IMR-90 (cell line): ENCODE measurements around the gene PSORS1C2. TPM values are rescaled to one million over a fixed set of nuclear protein-coding genes. Genes with fewer than 3 reads are reported as not detected.

Experiments
- ATAC-seq: fragments of 200-7000 bp; cut with Tn5 transposase; 2 replicates; pipeline ENCODE4 v1.9.1; 2020; ENCODE audit warnings: low read depth, mild to moderate bottlenecking, moderate library complexity
- BruUV-seq: library from RNA; stranded (reverse); fragments of 400-500 nt; replicated peaks from 2 replicates; lab custom pipeline; 2021; lab: Mats Ljungman, UMichigan
- CTCF ChIA-PET: fragments of 300-600 bp; formaldehyde crosslinking; extraction: SDS; loops from one replicate; lab custom pipeline; 2021; ENCODE audit warnings: antibody characterized with exemption; lab: Yijun Ruan, JAX
- POLR2A ChIA-PET: fragments of 300-600 bp; sonication (Branson Sonifier 250); formaldehyde crosslinking; loops from one replicate; lab custom pipeline; 2022; ENCODE audit warnings: antibody characterized with exemption; ENCODE audit not compliant: unreplicated experiment; lab: Charles Lee
- DNase-seq: peaks from one replicate; pipeline ENCODE4 v3.0.0; 2013
- H2AFZ ChIP-seq: replicated peaks from 2 replicates; pipeline ENCODE3; 2013; ENCODE audit warnings: low read length, mild to moderate bottlenecking; ENCODE audit not compliant: poor library complexity
- H2AK5ac ChIP-seq: 2 replicates; pipeline ENCODE4 v1.6.1; 2013; ENCODE audit warnings: low read depth, low read length, inconsistent platforms
- H2AK9ac ChIP-seq: replicated peaks from 2 replicates; pipeline ENCODE3; 2013; ENCODE audit warnings: mild to moderate bottlenecking, low read depth, low read length, moderate library complexity; ENCODE audit not compliant: poor library complexity
- H2BK120ac ChIP-seq: 2 replicates; pipeline ENCODE4 v1.6.1; 2013; ENCODE audit warnings: low read depth, low read length, inconsistent platforms
- H2BK15ac ChIP-seq: 3 replicates; pipeline ENCODE4 v1.6.1; 2013; ENCODE audit warnings: low read depth, low read length, inconsistent platforms
- H2BK20ac ChIP-seq: 2 replicates; pipeline ENCODE4 v1.6.1; 2013; ENCODE audit warnings: low read depth, mild to moderate bottlenecking, inconsistent platforms, low read length, moderate library complexity
- H2BK5ac ChIP-seq: 2 replicates; pipeline ENCODE4 v1.6.1; 2013; ENCODE audit warnings: mild to moderate bottlenecking, low read depth, low read length, inconsistent platforms; ENCODE audit not compliant: poor library complexity, severe bottlenecking
- H3K14ac ChIP-seq: replicated peaks from 2 replicates; pipeline ENCODE4 v1.6.1; 2013; ENCODE audit warnings: low read depth, low read length, inconsistent platforms
- H3K18ac ChIP-seq: 2 replicates; pipeline ENCODE4 v1.6.1; 2013; ENCODE audit warnings: low read depth, low read length, control low read depth
- H3K23ac ChIP-seq: 2 replicates; pipeline ENCODE4 v1.6.1; 2013; ENCODE audit warnings: low read depth, low read length, inconsistent platforms
- H3K27ac ChIP-seq: 2 replicates; pipeline ENCODE4 v1.5.1; 2013; ENCODE audit warnings: mild to moderate bottlenecking, control low read depth, low read length; ENCODE audit not compliant: insufficient read depth
- H3K27me3 ChIP-seq: 2 replicates; pipeline ENCODE4 v1.6.1; 2013; ENCODE audit warnings: low read length; ENCODE audit not compliant: control insufficient read depth, insufficient read depth
- H3K36me3 ChIP-seq: 2 replicates; pipeline ENCODE4 v1.6.1; 2013; ENCODE audit warnings: low read length, mixed read lengths; ENCODE audit not compliant: control insufficient read depth, insufficient read depth
- H3K4ac ChIP-seq: 2 replicates; pipeline ENCODE4 v1.6.1; 2013; ENCODE audit warnings: low read depth, low read length, inconsistent platforms
- H3K4me1 ChIP-seq: 2 replicates; pipeline ENCODE4 v1.6.1; 2013; ENCODE audit warnings: low read length, mixed read lengths; ENCODE audit not compliant: control insufficient read depth, insufficient read depth
- H3K4me2 ChIP-seq: 2 replicates; pipeline ENCODE4 v1.6.1; 2013; ENCODE audit warnings: low read depth, mild to moderate bottlenecking, control low read depth, low read length, moderate library complexity
- H3K4me3 ChIP-seq: 2 replicates; pipeline ENCODE4 v1.5.1; 2013; ENCODE audit warnings: low read depth, mild to moderate bottlenecking, control low read depth, low read length, moderate library complexity; ENCODE audit not compliant: insufficient read depth
- H3K56ac ChIP-seq: 2 replicates; pipeline ENCODE4 v1.6.1; 2013; ENCODE audit warnings: low read length, inconsistent platforms; ENCODE audit not compliant: insufficient read depth; ENCODE audit errors: extremely low read depth
- H3K79me1 ChIP-seq, 2 experiments: 2 replicates each; pipeline ENCODE4 v1.6.1; 2013; ENCODE audit warnings: low read length in 2 of 2, inconsistent platforms in 1 of 2, low read depth in 1 of 2
- H3K9ac ChIP-seq: 2 replicates; pipeline ENCODE4 v1.6.1; 2013; ENCODE audit warnings: low read depth, low read length, control low read depth
- H3K9me1 ChIP-seq: 2 replicates; pipeline ENCODE4 v1.6.1; 2013; ENCODE audit warnings: low read length, inconsistent platforms; ENCODE audit not compliant: insufficient read depth
- H3K9me3 ChIP-seq: 2 replicates; pipeline ENCODE4 v1.6.1; 2013; ENCODE audit warnings: low read length; ENCODE audit not compliant: control insufficient read depth, insufficient read depth
- H4K20me1 ChIP-seq: 2 replicates; pipeline ENCODE4 v1.6.1; 2013; ENCODE audit warnings: low read length, inconsistent platforms; ENCODE audit not compliant: insufficient read depth
- H4K5ac ChIP-seq: 2 replicates; pipeline ENCODE4 v1.6.1; 2013; ENCODE audit warnings: mild to moderate bottlenecking, low read depth, low read length, control low read depth
- H4K8ac ChIP-seq, 2 experiments: 2 replicates each; pipeline ENCODE4 v1.6.1; 2013; ENCODE audit warnings: low read depth in 2 of 2, low read length in 2 of 2, control low read depth in 1 of 2, inconsistent platforms in 1 of 2
- H4K91ac ChIP-seq: 2 replicates; pipeline ENCODE4 v1.6.1; 2013; ENCODE audit warnings: low read depth, low read length, inconsistent platforms; ENCODE audit not compliant: insufficient read depth
- ELK1 ChIP-seq: fragments of 150-350 bp; IDR thresholded peaks from 2 replicates; pipeline ENCODE4 v1.6.1; 2016; ENCODE audit warnings: low read depth, mild to moderate bottlenecking, low read length, moderate library complexity, borderline replicate concordance
- MXI1 ChIP-seq: IDR thresholded peaks from 2 replicates; pipeline ENCODE4 v1.6.1; 2012; ENCODE audit warnings: low read depth, mild to moderate bottlenecking, low read length, moderate library complexity, borderline replicate concordance
- POLR2A ChIP-seq: IDR thresholded peaks from 2 replicates; pipeline ENCODE4 v1.6.1; 2012; ENCODE audit warnings: mild to moderate bottlenecking, low read depth, low read length
- RCOR1 ChIP-seq: IDR thresholded peaks from 2 replicates; pipeline ENCODE4 v1.6.1; 2012; ENCODE audit warnings: mild to moderate bottlenecking, low read length, improper control_type of control experiment; ENCODE audit not compliant: insufficient replicate concordance
- WGBS, 2 experiments: methylation state at CpG; one replicate each; pipeline versions ENCODE4 v1.1.5 to v1.1.7; 2013; ENCODE audit warnings: missing lambda C conversion rate in 2 of 2; ENCODE audit not compliant: insufficient read length in 1 of 2; ENCODE audit errors: extremely low coverage in 2 of 2; 5-methylcytosine and 5-hydroxymethylcytosine counted together
- dilution Hi-C: fragments of 300-500 bp; cut with HindIII; formaldehyde crosslinking; loops from one replicate; pipeline ENCODE4 v1.14.3; 2018; ENCODE audit warnings: low sequenced_read_pairs; ENCODE audit not compliant: unreplicated experiment
- in situ Hi-C: fragments of 300-500 bp; cut with MboI; formaldehyde crosslinking; loops from 3 replicates; pipeline ENCODE4 v1.14.3; 2019; ENCODE audit warnings: low sequenced_read_pairs, inconsistent platforms, mixed read lengths
- intact Hi-C: fragments of 100-400 bp; cut with micrococcal nuclease; formaldehyde crosslinking; loops from 2 replicates; pipeline ENCODE4 v1.10.0; 2022
- polyA plus RNA-seq, 3 experiments: library from polyadenylated mRNA; depleted of rRNA; stranded (reverse); fragments of >200 nt; gene quantifications; 2 replicates each; pipeline ENCODE4 v1.2.3, GENCODE V29; 2012; ENCODE audit warnings: low replicate concordance in 1 of 3
- total RNA-seq: library from RNA; depleted of rRNA; stranded (reverse); fragments of >200 nt; gene quantifications from 2 replicates; pipeline ENCODE4 v1.2.3, GENCODE V29; 2012

PSORS1C2 gene
- total and polyA plus RNA-seq, 2 of the 4 experiments (the other 2 are of a cell fraction) = not detected

GRCh38 chr6:31156641-31157040 is 17.8 kb upstream of the PSORS1C2 start:
- peaks cover 10% of the 10 kb centered on the region for H3K4me1 ChIP-seq
- H2BK20ac ChIP-seq = no peak overlapping the region
- intact Hi-C loops = no loop called here
- DNase-seq = no peak
- H3K9me1 ChIP-seq = peaks cover 19% of the 10 kb centered on the region
- no peak overlapping the region for H3K18ac ChIP-seq
- H3K4ac ChIP-seq = no peak overlapping the region
- no peak overlapping the region for H4K8ac ChIP-seq
- H3K9ac ChIP-seq = no peak overlapping the region
- no peak overlapping the region for H3K23ac ChIP-seq
- H4K20me1 ChIP-seq = no peaks in the 10 kb centered on the region; the same call in 1 of the 2 replicates
- no peak overlapping the region for H3K56ac ChIP-seq
- POLR2A ChIA-PET = no interaction called here
- peaks cover 14 to 43% of the 10 kb centered on the region in 2 experiments for H3K79me1 ChIP-seq
- H2AK5ac ChIP-seq = no peak overlapping the region
- H3K36me3 ChIP-seq = peaks cover 7% of the 10 kb centered on the region; the same call in 1 of the 2 replicates
- dilution Hi-C loops = no loop called here
- 94% methylated on average over 3 of the region's 7 CpGs; no CpG with 5 or more reads in 1 of the 2 experiments for WGBS, 2 experiments
- no peak overlapping the region for H2BK5ac ChIP-seq
- no peaks in the 10 kb centered on the region for H3K27me3 ChIP-seq
- no TSS peak for BruUV-seq
- H3K4me2 ChIP-seq = no peak overlapping the region
- no peak overlapping the region for H2AFZ ChIP-seq
- H2BK15ac ChIP-seq = no peak overlapping the region
- H2AK9ac ChIP-seq = peak overlapping the region; percentile 13
- no peak for ATAC-seq
- no peak overlapping the region for H2BK120ac ChIP-seq
- no peak overlapping the region for H4K91ac ChIP-seq
- H3K9me3 ChIP-seq = no peaks in the 10 kb centered on the region
- H3K4me3 ChIP-seq = no peak overlapping the region
- TF ChIP-seq POLR2A = no peak
- TF ChIP-seq RCOR1 = no peak
- TF ChIP-seq MXI1 = no peak
- TF ChIP-seq ELK1 = no peak
- in situ Hi-C loops = no loop called here
- H3K27ac ChIP-seq = no peak overlapping the region
- no peak overlapping the region for H3K14ac ChIP-seq
- H4K5ac ChIP-seq = no peak overlapping the region
- CTCF ChIA-PET = no interaction called here
